Breast epithelium (tissue), 3 donors: ENCODE results near the gene ZNF732.
"Not testable (repeated sequence)": the region's sequence is repeated elsewhere in the genome, so short reads cannot be mapped to it uniquely, and the experiment has no call there.

Source experiments
- CTCF ChIP-seq, 3 donors: fragments of 450-650 bp; IDR thresholded peaks; one replicate each; pipeline ENCODE4 v1.5.1; 2016 to 2017; ENCODE audit warnings: antibody characterized with exemption in 3 of 3, mild to moderate bottlenecking in 3 of 3, moderate library complexity in 3 of 3
- POLR2A ChIP-seq: fragments of 450-650 bp; IDR thresholded peaks from one replicate; pipeline ENCODE4 v1.6.1; 2016; ENCODE audit warnings: antibody characterized with exemption, mild to moderate bottlenecking, moderate library complexity
- POLR2AphosphoS5 ChIP-seq, 3 donors: sonication (generic); formaldehyde crosslinking; IDR thresholded peaks; one replicate each; pipeline ENCODE4 v1.6.1; 2017; ENCODE audit warnings: antibody characterized with exemption in 3 of 3

- not testable (repeated sequence) for TF ChIP-seq CTCF (IDR thresholded peaks at IDR 0.05); POLR2AphosphoS5 (IDR thresholded peaks at IDR 0.05); POLR2A
These were observed 46.0 kb downstream of the ZNF732 start for GRCh38 chr4:259240-259639.
